NCI-H146 treated with DMSO at 0.1 percent for 48 hours (cell line): ENCODE measurements around the gene KLF6.

Experiments
- DNase-seq: peaks from one replicate; lab custom pipeline; 2025; ENCODE audit not compliant: unreplicated experiment; lab: John Stamatoyannopoulos, UW

The KLF6 gene

DNA sequence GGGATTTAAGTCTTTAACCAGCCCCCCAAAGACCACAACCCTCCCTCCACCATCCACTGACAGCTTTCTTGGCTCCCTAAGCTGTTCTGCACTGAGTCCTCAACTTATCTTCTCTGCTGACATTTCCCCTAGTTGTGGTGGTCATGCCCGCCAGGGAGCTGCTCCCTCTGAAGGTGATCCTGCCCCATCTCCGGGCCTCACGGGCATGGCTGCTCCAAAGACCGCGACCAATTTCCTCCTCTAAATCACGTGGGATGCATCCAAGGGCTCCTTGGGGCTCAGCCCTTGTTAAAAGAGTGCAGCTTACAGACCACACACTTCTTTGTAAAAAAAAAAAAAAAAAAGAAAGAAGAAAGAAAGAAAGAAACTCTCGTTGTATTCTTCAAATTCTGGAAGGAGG is 27.1 kb upstream of the KLF6 start:
- DNase-seq: no peak

DNA sequence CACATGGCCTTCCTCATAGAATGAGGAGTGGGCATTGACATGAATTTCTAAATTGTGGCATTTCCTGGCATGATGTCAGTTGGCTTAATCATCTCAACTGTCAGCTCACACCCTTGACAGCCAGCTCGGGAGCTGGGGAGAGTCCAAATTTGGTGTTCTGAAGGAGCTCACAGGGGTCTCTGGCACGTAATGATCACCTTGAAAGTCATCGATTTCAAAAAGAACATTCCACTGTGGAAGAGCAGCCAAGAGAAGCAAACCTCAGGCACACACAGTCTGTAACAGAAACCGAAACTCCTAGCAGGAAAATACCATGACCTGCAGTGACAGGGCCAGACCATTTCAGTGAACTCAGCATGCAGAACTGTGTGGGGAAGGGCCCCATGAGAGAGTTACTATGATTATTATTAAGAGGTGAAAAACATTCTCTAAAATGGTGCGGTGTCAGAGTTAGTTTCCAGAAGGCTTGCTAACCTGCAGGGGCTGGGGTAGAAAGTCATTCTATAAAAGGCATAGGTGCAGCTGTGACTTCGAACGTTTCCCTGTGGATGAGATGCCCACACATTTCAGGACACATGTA is 26.4 kb upstream of the KLF6 start:
- DNase-seq: no peak

DNA sequence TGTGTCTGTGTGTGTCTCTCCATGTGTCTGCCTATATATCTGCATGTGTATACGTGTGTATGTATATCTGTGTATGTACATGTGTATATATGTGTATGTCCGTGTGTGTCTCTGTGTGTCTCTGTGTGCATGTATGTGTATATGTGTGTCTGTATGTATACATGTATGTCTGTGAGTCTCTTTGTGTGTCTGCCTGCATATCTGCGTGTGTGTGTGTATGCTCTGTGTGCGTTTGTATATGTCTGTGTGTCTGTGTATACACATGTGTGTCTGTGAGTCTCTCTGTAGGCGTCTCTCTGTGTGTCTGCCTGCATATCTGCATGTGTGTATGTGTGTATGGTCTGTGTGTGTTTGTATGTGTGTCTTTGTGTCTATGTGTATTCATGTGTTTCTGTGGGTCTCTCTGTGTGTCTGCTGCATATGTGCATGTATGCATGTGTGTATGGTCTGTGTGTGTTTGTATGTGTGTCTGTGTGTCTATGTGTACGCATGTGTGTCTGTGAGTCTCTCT is 23.7 kb upstream of the KLF6 start:
- DNase-seq: no peak

DNA sequence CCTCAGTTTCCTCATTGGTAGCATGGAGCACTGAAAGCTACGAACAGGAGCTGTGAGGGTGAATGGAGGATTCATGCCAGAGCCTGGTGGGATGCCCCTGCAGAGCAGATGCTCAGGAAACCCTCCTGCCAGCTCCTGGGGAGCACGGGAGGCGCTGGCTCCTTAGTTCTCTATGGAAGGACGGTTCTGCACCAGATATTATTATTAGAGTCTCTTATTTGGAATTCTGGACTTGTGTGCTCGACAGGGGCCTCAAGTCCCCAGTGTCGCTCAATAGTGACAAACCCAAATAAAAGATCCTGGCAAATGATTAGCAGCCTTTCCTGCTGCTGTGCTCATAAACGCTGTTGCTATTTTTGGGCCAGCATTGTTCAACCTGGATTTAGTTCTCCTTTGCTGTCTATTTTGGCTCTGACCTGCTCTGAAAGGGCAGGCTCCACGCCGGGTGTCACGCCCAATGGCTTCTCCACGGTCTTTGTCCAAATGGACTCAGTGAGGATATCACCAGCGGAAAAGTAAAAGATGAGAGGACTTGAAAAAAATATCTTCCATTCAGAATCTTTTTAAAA is 23.0 kb upstream of the KLF6 start:
- DNase-seq: peak; percentile 50

DNA sequence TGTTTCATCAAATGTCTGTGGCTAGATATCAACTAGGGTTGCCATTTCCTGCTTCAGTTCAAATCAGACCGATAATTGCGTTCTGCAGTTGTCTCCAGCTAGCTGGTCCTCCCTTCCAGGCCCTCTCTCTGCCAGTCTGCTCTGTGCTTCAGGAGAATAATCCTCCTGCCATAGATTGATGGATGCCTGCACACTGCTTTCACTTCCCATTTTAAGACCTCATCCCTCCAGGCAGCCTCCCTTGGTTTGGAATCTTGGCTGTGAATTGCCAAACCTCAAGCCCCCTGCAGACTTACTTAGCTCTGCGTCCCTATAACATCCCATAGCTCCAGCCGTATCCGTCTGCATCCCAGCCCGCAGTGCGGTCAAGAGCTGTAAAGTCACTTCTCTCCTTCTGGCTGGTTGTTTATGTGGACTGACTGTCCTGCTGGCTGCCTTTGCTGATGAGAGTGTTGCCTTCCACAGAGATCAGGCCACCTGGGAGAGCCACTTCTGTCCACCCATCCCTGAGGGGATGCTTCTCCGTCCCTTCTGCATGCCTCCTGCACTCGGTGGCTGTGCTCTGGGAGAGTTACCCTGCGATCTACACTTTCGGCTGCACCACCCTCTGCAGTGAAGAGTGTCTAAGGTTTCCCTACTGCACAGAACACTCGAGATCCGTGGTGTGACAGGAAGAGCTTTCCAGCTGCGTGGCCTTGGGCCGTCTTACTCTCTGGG is 22.4 kb upstream of the KLF6 start:
- DNase-seq: peak; percentile 43

DNA sequence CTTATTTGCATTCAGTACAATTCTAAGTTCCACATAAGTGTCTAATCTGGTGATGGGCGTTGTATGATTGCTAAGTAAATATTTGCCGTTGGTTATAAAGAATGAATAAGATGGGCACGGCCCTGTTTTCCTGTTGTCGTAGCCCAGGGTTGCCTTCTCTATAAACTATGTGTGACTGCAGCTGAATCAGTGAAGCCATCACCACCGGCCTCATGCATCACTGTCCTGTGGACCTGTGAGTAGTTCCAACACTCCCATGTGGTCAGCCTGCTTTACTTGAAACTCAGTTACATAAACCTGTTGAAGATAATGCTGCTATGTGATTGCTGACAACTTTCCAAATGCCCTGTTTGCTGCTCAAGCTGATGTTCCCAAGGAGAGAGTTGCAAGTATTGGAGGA is 21.6 kb upstream of the KLF6 start:
- DNase-seq: peak; percentile 84

DNA sequence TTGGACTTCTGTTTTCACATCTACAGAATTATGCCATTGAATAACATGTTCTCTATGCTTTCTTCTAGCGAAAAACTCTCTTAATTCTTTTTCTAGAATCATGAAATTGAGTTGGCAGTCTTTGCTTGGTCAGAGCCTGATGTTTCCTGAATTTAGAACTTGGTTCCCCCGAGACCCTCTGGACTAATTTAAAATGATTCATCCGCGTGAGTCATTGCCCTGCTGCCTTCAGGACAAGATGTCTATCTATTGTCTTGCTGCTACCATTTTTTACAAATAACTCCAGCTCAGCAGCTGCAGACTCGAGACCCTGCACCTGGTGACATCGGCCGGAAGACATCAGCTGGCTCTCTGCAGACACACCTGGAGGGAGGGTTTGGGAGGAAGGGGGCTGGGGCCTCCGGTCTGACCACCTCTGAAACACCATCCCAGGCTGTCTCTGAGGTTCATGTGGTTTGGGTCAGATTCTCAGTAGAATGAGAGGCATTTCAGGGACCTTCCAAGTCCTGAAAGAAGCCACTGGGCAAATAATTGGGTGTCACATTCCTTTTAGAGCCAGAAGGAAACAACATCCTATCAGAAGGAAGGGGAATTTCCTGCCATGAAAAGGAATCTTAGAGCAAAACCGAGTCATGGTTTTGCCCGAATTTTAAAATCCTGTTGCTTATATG is 20.9 kb upstream of the KLF6 start:
- DNase-seq: peak; percentile 97

DNA sequence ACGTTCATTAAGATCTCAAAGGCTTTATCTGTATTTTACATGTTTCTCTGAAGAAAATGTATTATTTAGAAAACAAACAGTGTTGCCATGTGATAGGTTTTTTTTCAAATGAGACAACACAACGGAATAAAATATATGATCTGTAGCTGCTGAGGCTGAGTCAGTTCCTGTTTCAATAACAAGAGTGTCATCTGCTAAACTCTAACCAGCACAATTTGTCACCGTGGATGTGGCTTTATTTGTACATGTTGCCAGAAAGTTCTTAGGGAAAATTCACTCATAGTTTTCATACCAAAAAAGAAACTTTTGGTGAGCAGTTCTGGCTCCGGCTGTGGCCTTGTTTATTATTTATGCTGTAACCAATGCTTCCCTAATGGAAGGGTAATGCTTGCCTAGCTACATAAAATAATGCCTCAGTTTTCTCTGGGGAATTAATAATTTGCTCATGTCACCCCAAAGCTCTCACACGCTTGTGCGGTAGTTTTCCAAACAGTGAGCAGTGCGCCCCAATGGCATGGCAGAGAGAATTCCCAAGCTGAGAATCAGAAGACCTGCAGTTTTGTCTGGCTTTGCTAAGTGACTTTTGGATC is 20.3 kb upstream of the KLF6 start:
- peak; percentile 32 for DNase-seq

DNA sequence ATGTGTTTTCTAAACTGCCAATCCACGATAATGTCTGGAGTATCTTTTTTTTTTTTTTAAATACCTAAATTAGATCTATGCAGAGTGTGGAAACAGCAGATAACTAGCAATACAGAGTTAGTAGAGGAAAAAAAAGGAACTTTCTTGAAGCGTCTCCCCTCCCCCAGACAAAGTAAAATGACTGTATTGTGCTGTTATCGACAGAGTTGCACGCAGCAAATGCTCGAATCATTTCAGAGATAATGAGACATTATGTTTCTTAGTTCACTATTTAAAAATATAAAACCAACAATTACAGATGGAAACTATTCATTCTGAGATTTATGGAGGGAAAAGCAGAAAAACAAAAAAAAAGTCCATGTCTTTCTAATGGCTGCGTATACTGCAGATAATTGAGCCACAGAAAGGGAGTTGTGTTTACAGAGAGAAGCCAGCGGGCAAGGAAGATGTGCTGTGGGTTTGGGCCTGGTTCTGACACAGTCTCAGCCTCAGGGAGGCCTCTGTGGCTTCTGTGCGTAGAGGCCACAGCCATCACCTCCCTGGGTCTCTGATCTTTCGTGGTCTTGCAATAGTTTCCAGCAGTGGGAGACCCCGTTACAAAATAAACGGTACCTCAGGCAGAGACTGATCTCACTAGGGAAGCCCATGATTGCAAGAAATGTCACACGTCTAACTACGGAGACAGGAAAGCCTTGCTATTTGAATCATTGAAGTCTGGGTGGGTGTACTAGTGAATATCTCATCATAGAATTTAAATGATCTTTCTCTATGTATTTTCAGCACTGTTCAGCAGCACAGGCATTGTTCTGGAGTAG is 19.1 kb upstream of the KLF6 start:
- DNase-seq: peak; percentile 60

DNA sequence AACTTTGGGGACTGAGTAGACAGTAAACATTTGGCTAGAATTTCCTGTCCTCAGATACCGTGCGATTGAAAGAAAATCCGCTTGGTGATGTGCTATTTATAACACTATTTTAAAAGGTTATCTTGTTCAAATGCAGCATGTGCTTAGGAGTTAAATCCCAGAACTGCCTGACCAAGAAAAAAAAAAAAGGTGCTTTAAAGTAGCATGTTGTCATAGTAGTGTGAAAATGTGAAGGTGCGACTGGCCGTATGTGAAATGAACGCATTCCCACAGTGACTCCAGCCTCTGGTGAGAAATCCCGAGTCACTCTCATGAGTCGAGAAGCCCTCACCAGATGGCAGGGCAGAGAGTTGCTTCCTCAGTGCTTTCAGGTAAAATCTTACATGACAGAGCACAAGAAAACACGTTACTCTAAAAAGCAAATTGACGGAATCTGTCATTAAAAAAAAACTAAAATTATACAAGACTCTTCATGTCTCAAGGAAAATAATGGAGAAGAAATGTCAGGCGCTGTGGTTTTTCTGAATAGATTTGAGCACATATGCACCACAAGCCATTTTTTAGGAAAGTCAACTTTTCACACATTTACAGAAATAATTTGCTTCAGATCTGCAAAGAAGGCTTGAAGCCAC is 18.4 kb upstream of the KLF6 start:
- DNase-seq: no peak

DNA sequence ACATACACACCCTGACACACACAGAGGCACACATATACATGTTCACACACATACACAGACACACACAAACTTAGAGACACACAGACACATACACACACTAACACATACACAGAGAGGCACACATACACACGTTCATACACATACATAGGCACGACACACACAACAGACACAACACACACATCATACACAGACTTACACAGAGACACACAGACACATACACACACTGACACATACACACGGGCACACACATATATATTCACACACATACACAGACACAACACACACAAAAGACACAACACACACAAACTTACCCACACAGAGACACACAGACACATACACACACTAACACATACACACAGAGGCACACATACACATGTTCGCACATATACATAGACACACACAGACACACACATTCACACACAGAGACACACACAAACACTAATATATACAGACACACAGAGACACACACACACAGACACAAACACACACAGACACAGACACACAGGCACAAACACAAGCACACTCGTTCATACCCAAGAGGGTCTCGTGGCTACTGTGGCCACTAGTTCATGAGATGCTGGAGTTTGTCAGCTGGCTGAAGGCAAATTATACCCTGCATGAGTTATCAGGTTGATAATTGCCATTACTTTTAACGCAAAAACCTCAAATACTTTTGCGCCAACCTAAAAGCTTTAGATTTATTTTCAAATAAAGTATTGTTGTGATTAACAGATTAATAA is 17.7 kb upstream of the KLF6 start:
- DNase-seq: no peak

DNA sequence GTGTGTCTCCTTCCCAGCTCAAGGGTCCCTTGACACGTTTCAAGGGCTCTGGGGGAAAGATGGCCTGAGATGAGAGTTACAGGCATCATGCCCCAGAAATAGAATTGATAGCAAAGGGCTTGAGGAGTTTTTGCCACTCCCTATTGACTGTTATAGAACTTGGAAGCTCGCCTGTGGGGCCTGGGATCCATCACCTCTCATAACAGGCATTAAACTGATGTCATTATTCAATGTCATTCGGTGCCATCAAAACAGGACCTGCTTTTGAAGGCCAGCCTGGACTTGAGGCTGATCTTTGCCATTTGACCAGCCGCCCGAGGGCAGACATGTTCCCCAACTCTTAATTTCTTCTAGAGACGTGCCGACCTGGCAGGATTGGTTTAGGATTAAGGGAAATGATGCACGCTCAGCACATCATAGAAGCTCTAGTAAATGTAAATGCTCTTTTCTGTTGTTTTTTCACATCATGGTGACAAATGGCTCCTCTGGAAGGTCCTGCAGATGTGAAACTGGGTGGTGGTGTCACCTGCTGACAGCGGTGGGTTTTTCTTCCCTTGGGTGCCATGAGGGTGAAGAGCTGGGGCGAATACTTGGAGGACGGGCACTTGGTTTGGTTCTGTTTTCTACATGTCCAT is 16.7 kb upstream of the KLF6 start:
- DNase-seq: no peak

DNA sequence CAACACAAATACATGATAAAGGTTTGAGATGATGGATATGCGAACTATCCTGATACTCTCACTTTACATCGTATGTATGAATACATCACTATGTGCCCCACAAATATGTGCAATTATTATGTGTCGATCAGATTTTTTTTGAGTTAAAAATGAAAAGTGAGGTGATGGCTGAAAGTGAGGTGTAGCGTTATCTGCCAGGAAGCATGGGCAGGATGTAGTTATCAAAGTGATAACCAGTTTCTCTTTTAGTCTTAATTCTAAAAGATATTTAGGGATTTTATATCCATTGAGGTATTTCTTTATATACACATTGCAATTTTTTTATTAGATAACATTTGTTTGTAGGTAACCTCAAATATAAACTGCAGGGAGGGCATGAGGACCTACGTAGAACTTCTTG is 15.6 kb upstream of the KLF6 start:
- DNase-seq: no peak

DNA sequence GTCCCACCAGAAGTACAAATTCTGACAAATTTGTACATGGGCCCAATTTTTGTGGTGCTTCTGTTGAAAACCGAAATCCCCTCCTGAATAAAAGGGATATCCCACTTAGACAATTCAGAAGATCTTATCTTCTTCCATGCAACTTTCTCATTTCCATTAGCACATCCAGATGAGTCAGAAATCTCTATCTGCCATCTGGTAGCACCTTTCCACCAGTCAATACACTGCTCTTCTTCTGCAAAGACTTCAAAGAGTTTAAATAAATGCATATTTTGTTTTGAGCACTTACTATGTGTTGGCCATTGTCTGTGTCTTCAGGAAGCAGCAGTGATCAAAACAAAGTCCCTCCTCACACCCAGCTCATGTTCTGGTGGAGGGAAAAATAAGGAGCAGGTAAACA is 12.7 kb upstream of the KLF6 start:
- no peak for DNase-seq

DNA sequence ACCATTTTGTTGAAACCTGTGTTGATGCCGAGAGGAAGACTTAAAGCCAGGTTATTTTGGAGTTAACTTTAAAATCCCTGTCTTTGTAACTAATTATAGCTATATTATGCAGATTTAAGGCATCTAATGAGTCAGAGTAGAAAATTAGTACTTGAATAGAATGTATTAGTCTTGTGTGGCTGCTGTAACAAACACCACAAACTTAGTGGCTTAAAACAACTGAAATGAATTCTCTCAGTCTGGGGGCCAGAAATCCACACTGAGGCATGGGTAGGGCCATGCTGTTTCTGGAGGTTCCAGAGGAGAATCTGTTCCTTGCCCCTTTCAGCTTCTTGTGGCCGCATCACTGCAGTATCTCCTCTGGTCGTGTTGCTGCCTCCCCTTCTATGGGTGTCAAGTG is 8.5 kb upstream of the KLF6 start:
- no peak for DNase-seq

DNA sequence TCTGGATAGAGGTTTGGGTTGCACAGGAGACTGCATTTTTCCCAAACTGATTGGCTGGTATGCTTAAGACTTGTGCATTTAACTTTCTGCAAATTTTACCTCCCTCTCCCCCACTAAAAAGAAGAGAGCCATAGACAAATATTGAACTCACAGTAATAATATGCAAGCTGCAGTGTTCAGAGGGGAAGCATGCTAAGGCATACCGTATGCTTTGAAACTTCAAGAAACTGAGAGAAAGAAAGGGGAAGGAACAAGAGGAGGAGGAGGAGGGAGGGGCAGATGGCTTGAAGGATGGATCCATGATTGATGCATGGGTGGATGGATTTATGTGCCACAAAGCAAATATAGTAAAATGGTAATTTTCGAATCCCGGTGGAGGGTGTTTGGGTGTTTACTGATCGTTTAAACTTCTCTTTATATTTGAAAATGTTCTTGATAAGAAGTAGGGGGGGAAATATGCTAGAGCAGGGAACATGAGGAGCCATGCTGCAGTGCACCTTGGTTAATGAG is 7.8 kb upstream of the KLF6 start:
- no peak for DNase-seq

DNA sequence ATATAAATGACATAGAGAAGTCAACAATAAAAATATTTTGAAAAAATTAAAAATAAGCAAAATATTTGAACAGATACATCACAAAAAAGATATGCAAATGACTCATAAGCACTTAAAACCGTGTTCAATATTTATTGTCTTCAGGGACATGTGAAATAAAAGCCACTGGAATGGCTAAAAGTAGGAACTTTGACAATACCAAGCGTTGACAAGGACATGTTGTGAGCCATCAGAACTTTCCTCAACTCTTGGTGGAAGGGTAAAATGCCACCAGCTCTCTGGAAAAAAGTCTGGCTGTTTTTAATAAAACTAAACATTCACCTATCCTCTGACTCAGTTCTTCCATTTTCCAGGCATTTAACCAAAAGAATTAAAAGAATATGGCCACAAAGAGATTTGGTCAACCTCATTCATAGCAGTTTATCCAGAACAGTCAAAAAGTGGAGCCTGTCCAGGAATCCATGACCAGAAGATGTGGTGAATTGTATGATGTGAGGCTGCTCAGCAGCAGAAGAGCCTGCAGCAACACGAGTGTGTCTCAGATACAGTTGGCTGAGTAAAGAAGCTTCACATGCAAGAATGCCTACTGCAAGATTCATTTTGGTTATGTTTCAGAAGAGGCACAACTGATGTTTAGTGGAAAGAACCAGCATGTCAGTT is 7.1 kb upstream of the KLF6 start:
- DNase-seq: no peak

DNA sequence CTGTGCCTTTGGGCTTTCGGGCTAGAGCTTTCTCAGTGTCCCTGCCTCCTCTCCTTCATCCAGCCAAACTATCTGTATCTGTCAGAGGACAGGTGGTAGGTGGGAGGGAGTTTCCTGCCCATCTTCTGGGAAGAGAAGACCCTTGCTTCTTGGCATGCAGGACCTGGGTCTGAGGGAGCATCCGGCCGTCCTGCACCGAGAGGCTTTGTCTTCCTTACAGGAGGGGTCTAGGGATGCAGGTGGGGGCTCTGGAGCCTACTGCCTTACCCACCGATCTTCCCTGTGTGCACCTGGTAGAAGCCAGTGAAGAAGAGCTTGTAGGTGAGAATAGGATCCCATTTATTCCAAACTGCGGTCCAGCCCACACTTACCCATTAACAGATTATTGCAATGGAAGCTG is 5.8 kb upstream of the KLF6 start:
- DNase-seq: no peak
